Sigmoid colon (tissue), 3 donors: ENCODE data around the gene ZNF30.

Experiments
- POLR2A ChIP-seq, 2 donors: fragments of 450-650 bp; IDR thresholded peaks; one replicate each; pipeline ENCODE4 v1.6.1; 2016; ENCODE audit warnings: antibody characterized with exemption in 2 of 2, mild to moderate bottlenecking in 2 of 2, moderate library complexity in 2 of 2
- TF ChIP-seq, protein P1 (sequence below), 4 experiments: fragments of 450-650 bp in 3 of 4; fragments of 200-600 bp in 1 of 4; IDR thresholded peaks; one replicate each; pipeline ENCODE4 v1.5.1; 2016 to 2019; ENCODE audit warnings: antibody characterized with exemption in 4 of 4, mild to moderate bottlenecking in 3 of 4, moderate library complexity in 2 of 4

DNA sequence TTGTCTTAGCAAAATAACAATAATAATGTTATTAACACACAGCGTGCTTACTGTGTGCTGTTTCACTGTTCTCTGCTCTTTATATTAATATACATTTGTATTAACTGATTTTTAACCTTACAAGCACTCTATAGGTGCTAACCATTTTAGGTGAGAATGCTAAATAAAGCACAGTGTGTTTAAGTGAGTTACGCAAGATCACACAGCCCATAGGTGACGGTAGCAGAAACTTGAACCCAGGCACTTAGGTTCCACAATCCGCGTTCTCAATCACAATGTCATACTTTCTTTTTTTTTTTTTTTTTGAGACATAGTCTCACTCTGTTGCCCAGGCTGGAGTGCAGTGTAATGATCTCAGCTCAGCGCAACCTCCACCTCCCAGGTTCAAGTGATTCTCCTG, 5.8 kb downstream of the ZNF30 start:
- TF ChIP-seq, protein P1, sequence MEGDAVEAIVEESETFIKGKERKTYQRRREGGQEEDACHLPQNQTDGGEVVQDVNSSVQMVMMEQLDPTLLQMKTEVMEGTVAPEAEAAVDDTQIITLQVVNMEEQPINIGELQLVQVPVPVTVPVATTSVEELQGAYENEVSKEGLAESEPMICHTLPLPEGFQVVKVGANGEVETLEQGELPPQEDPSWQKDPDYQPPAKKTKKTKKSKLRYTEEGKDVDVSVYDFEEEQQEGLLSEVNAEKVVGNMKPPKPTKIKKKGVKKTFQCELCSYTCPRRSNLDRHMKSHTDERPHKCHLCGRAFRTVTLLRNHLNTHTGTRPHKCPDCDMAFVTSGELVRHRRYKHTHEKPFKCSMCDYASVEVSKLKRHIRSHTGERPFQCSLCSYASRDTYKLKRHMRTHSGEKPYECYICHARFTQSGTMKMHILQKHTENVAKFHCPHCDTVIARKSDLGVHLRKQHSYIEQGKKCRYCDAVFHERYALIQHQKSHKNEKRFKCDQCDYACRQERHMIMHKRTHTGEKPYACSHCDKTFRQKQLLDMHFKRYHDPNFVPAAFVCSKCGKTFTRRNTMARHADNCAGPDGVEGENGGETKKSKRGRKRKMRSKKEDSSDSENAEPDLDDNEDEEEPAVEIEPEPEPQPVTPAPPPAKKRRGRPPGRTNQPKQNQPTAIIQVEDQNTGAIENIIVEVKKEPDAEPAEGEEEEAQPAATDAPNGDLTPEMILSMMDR (IDR thresholded peaks at IDR 0.05), result no peak
- no peak for TF ChIP-seq POLR2A (IDR thresholded peaks at IDR 0.05)
